NOMO-1 treated with dmso at 0.1 percent for 144 hours (cell line): ENCODE results near the gene TRH.
"Not testable (repeated sequence)": the region's sequence is repeated elsewhere in the genome, so short reads cannot be mapped to it uniquely, and the experiment has no call there.

ENCODE experiments used
- DNase-seq: peaks from one replicate; lab custom pipeline; 2025; ENCODE audit not compliant: unreplicated experiment; lab: John Stamatoyannopoulos, UW

TRH gene

DNA sequence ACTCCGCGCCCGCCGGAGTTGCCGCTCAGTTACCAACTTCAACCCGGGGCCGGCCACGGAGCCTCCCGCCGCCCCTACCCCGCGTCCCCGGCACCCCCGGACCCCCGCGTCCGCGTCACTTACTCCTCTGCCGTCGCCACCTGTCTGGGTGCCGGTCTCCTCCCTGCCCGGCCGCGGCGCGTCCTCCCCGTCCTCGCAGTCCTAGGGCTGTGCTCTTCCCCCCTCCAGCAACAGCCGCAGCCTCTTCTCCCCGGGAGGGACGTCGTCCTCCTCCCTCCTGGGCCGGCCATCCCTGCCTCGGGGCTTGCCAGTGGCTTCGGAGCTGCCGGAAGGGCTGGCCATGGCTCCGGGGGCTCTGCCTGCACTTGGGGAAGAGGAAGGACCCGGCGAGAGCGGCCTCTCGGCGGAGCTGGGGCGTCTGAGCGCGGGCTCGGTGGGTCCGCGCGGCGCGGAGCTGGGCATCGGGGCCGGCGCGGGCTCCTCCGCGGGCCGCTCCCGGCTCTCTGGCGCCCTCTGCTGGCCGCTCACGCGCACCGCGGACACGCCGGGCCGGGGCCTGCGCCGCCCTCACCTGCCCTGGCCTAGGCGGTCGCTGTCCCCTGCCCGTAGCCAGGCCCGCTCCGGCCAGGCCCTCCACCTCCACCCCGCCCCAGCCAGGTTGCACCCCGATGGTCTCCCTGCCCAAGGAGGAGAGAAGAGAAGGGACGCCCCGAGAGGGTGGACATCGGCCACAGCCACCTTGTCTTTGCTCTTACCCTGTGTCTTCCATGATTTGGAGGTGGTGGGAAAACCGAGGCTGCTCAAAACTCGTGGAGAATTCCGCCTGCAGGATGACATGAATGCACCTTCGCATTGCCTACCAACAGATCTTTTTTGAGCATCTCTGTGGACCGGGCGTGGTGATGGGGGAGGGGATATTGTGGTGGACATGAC, 28.4 kb downstream of the TRH start:
- DNase-seq = not testable (repeated sequence)

DNA sequence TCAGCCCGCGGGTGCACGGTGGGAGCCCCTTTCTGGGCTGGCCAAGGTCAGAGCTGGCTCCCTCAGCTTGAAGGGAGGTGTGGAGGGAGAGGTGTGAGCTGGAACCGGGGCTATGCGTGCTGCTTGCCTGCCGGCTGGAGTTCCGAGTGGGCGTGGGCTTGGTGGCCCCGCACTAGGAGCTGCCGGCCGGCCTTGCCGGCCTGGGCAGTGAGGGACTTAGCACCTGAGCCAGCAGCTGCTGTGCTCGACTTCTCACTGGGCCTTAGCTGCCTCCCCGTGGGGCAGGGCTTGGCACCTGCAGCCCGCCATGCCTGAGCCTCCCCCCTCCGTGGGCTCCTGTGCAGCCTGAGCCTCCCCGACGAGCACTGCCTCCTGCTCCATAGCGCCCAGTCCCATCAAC, 36.0 kb downstream of the TRH start:
- DNase-seq = no peak

- not testable (repeated sequence) for DNase-seq
Measured at GRCh38 chr3:130012108-130012507, 37.6 kb downstream of the TRH start.

DNA sequence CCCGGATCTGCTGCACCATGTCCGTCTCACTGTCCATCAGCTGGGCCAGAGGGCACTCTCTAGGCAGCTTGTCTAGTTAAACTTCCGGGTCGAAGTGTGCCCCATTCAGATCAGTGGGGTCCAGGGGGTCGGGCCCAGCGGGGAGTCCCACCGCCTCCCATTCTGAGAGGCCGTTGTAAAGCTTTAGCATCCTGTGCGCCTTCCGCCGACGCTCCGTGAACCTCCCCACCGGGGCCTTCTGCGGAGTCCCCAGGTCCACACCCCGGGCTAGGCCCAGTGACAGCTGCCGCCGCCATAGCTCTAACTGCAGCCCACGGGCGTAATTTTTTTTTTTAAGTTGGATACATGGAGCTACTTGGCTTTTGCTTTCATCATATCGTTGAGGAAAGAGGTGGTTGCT, 38.7 kb downstream of the TRH start:
- not testable (repeated sequence) for DNase-seq

DNA sequence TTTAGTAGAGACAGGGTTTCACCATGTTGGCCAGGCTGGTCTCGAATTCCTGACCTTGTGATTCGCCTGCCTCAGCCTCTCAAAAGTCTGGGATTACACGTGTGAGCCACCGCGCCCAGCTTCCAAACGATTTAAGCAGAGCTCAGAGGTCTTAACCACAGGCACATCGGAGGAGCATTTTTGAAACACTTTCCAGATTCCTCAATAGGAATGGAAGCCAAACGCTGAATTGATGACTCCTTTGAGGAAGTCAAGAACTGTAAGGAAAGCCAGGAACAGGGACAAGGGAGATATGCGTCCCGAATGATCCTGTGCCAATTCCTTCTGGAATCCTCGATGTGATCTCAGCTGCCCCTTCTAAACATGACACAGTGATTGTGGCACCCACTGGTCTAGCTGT, 40.0 kb downstream of the TRH start:
- no peak for DNase-seq

DNA sequence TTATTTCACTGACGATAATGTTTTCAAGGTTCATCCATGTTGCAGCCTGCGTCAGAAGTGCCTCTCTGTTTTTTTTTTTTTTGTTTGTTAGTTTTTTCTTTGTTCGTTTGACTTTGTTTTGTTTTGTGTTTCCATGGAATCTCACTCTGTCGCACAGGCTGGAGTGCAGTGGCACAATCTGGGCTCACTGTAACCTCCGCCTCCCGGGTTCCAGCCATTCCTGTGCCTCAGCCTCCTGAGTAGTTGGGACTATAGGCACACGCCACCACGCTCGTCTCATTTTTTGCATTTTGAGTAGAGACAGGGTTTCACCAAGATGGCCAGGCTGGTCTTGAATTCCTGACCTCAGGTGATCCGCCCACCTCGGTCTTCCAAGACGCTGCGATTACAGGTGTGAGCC, 43.1 kb downstream of the TRH start:
- DNase-seq = not testable (repeated sequence)

- not testable (repeated sequence) for DNase-seq
Measured at GRCh38 chr3:130026146-130026829, 51.8 kb downstream of the TRH start.

DNA sequence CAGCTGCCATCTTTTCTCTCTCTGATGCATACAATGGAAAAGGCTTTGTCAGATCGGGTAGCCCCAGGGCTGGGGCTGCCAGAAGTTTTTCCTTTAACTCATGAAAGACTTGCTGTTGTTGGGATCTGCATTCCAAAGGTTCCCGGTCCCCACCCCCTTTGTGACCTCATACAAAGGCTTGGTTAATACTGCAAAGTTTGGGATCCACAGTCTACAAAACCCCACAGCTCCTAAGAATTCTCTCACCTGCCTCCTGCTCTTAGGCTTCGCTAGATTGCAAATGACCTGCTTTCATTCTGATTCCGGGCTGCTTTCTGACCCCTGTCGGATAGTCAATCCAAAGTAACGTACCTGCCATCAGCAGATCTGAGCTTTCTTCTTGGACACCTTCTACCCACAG, 52.9 kb downstream of the TRH start:
- DNase-seq = not testable (repeated sequence)
